NCI-H1436 treated with DMSO at 0.1 percent for 48 hours (cell line): ENCODE results near the gene POLD3.

Source experiments
- DNase-seq: peaks from one replicate; lab custom pipeline; 2025; lab: John Stamatoyannopoulos, UW

Gene POLD3

DNA sequence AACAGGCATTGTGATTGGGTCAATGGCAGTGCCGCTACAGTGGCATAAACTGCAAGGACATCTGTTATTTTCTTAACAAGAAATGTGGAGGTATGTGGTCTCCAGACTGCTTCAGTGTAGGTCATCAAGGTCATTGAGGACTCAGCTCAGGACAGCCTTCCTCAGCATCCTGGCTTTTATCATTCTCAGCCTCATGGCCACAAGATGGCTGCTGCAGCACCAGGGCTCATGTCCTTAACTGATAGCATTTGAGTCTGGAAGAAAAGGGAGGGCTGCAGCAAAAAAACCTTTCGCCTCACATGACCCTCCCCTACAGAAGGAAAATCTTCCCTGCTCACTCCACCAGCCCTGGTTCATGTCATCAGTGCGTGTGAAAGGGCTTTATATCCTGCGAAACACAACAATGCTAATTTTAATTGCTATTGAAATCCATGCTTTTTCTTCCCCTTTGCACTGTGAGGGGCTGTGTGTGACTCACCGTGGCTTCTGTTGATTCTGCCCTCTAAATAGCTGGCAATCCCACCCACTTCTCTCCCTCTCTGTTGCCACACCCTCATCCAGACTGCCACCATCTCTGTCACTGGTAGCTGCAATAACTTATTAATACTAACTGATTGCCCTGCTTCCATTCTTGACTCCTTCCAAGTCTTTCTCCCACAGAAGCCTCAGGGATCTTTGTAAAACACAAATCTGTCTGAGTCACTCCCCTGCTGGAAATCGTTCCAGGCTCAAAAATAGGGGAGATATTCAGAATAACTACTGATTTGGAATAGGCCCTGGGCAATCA is 95.0 kb downstream of the POLD3 start:
- no peak for DNase-seq

DNA sequence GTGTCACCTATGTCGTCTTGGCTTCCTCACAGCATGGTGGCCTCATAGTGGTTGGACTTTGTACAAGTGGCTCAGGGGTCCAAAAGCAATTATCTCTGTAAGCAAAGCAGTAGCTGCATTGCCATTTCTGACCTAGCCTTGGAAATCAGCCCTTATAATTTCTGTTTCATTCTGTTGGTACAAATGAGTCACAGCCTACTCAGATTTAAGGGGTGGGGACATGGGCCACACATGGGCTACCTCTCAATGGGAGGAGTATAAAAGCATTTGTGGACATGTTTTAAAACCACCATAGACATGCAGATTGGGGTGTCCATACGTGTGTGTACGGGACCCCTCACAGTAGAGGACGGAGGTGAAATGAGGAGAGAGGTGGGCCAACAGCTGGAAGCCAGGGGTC is 97.3 kb downstream of the POLD3 start:
- no peak for DNase-seq

DNA sequence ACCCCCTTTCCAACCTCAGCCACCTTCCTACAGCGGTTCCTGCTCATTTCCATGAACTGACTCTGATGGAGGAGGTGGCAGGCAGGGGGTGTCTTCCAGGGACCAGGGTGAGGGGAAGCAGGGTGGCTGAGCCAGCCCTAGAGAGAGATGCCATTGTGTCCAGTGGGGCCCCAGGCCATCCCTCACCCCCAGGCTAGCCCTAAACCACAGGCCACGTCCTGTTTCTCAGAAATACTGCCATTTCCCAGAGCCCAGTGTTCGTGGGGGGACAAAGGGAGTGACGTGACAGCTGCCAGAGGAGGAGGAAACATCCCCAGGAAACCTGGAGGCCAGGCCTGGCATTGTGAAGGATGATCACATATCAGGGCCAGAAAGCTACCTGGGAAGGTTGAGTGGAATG is 99.4 kb downstream of the POLD3 start:
- DNase-seq, result no peak
